Smooth muscle cell (in vitro differentiated cells): ENCODE results near the gene ZDHHC6. TPM values are rescaled to one million over a fixed set of nuclear protein-coding genes. Genes with fewer than 3 reads are reported as not detected.

Experiments used
- DNase-seq: peaks from one replicate; lab custom pipeline; 2025; ENCODE audit not compliant: unreplicated experiment; lab: John Stamatoyannopoulos, UW
- H2AFZ ChIP-seq: fragments of 200-600 bp; sonication (generic); 2 replicates; pipeline ENCODE4 v1.6.0; 2016; ENCODE audit warnings: antibody characterized with exemption, low read depth, mild to moderate bottlenecking
- H3F3A ChIP-seq: fragments of 200-600 bp; sonication (generic); 2 replicates; pipeline ENCODE4 v1.6.0; 2017; ENCODE audit warnings: antibody characterized with exemption, low read depth
- H3K27ac ChIP-seq: fragments of 200-600 bp; sonication (generic); 2 replicates; pipeline ENCODE4 v1.5.1; 2016; ENCODE audit warnings: low read depth, mild to moderate bottlenecking
- H3K27me3 ChIP-seq: fragments of 200-600 bp; sonication (generic); 2 replicates; pipeline ENCODE4 v1.6.1; 2016; ENCODE audit warnings: low read depth, mild to moderate bottlenecking
- H3K36me3 ChIP-seq: fragments of 200-600 bp; sonication (generic); 2 replicates; pipeline ENCODE4 v1.5.1; 2016; ENCODE audit warnings: low read depth
- H3K4me1 ChIP-seq: fragments of 200-600 bp; sonication (generic); 2 replicates; pipeline ENCODE4 v1.5.1; 2016; ENCODE audit warnings: low read depth
- H3K4me2 ChIP-seq: fragments of 200-600 bp; sonication (generic); 2 replicates; pipeline ENCODE4 v1.6.0; 2016; ENCODE audit warnings: mild to moderate bottlenecking
- H3K4me3 ChIP-seq: fragments of 200-600 bp; sonication (generic); 2 replicates; pipeline ENCODE4 v1.5.1; 2016; ENCODE audit warnings: mild to moderate bottlenecking
- H3K79me2 ChIP-seq: fragments of 200-600 bp; sonication (generic); 2 replicates; pipeline ENCODE4 v1.6.0; 2016; ENCODE audit warnings: low read depth, mild to moderate bottlenecking
- H3K9ac ChIP-seq: fragments of 200-600 bp; sonication (generic); 2 replicates; pipeline ENCODE4 v1.6.0; 2016; ENCODE audit warnings: low read depth
- H3K9me3 ChIP-seq: fragments of 200-600 bp; sonication (generic); replicated peaks from 2 replicates; pipeline ENCODE4 v1.5.1; 2016; ENCODE audit warnings: low read depth
- H4K20me1 ChIP-seq: fragments of 200-600 bp; sonication (generic); 2 replicates; pipeline ENCODE4 v1.6.0; 2016; ENCODE audit warnings: low read depth
- CTCF ChIP-seq: fragments of 200-600 bp; sonication (generic); IDR thresholded peaks from 2 replicates; pipeline ENCODE4 v1.5.1; 2017; ENCODE audit warnings: borderline replicate concordance, mild to moderate bottlenecking, antibody characterized with exemption; ENCODE audit not compliant: insufficient read depth, poor library complexity, severe bottlenecking
- WGBS: methylation state at CpG from one replicate; pipeline ENCODE4 v1.1.7; 2016; ENCODE audit warnings: low lambda C conversion rate; 5-methylcytosine and 5-hydroxymethylcytosine counted together
- polyA plus RNA-seq: library from polyadenylated mRNA; unstranded; fragments of >200 nt; fragmentation: Nextera tagmentation; extraction: Ambion mirVana; gene quantifications from 2 replicates; pipeline ENCODE4 v1.2.1, GENCODE V29; 2016
- total RNA-seq: library from RNA; depleted of rRNA; stranded (reverse); fragments of >200 nt; gene quantifications from 2 replicates; pipeline ENCODE4 v1.2.3, GENCODE V29; 2014

The ZDHHC6 gene
- total and polyA plus RNA-seq, 2 experiments from 2014 or later, result 19.2 to 19.7 TPM

GRCh38 chr10:112434988-112435619 is 11.6 kb downstream of the ZDHHC6 start:
- Histone ChIP-seq H3K9me3 (no peaks in the 10 kb centered on the region), H3K9ac (no peak overlapping the region), H4K20me1 (no peaks in the 10 kb centered on the region), H3K4me3 (no peak overlapping the region), H2AFZ (no peak overlapping the region), H3K27ac (no peak overlapping the region), H3K4me1 (no peaks in the 10 kb centered on the region), H3F3A (no peaks in the 10 kb centered on the region), H3K36me3 (peaks cover 26% of the 10 kb centered on the region), H3K27me3 (no peaks in the 10 kb centered on the region), H3K79me2 (no peaks in the 10 kb centered on the region), H3K4me2 (no peak overlapping the region)
- peak; percentile 55 for TF ChIP-seq CTCF
- WGBS, result 86% methylated on average over 2 of the region's 2 CpGs
- DNase-seq, result no peak

GRCh38 chr10:112433136-112433535 is 13.6 kb downstream of the ZDHHC6 start:
- WGBS, result 99% methylated on average over 2 of the region's 2 CpGs
- Histone ChIP-seq H3K36me3 (peaks cover 27% of the 10 kb centered on the region), H3K9ac (no peak overlapping the region), H3K4me3 (no peak overlapping the region), H3F3A (no peaks in the 10 kb centered on the region), H3K27ac (no peak overlapping the region), H3K79me2 (no peaks in the 10 kb centered on the region), H4K20me1 (no peaks in the 10 kb centered on the region), H3K4me2 (no peak overlapping the region), H3K27me3 (no peaks in the 10 kb centered on the region), H2AFZ (no peak overlapping the region), H3K9me3 (no peaks in the 10 kb centered on the region), H3K4me1 (no peaks in the 10 kb centered on the region)
- no peak for TF ChIP-seq CTCF
- DNase-seq, result no peak

- Histone ChIP-seq H3F3A (no peaks in the 10 kb centered on the region), H3K27me3 (no peaks in the 10 kb centered on the region), H3K4me3 (no peak overlapping the region), H3K4me2 (no peak overlapping the region), H3K9ac (no peak overlapping the region), H3K36me3 (peaks cover 18% of the 10 kb centered on the region), H2AFZ (no peak overlapping the region), H3K27ac (no peak overlapping the region), H4K20me1 (no peaks in the 10 kb centered on the region), H3K79me2 (no peaks in the 10 kb centered on the region), H3K9me3 (no peaks in the 10 kb centered on the region), H3K4me1 (no peaks in the 10 kb centered on the region)
- DNase-seq, result no peak
- 98% methylated on average over 14 of the region's 15 CpGs for WGBS
- no peak for TF ChIP-seq CTCF
These were observed 17.0 kb downstream of the ZDHHC6 start for GRCh38 chr10:112429654-112430230.

GRCh38 chr10:112429147-112429546 is 17.6 kb downstream of the ZDHHC6 start:
- Histone ChIP-seq H3K27ac (no peak overlapping the region), H3K79me2 (no peaks in the 10 kb centered on the region), H3F3A (no peaks in the 10 kb centered on the region), H3K4me2 (no peak overlapping the region), H3K9ac (no peak overlapping the region), H3K36me3 (peaks cover 18% of the 10 kb centered on the region), H3K27me3 (no peaks in the 10 kb centered on the region), H3K4me3 (no peak overlapping the region), H3K4me1 (no peaks in the 10 kb centered on the region), H3K9me3 (no peaks in the 10 kb centered on the region), H4K20me1 (no peaks in the 10 kb centered on the region), H2AFZ (no peak overlapping the region)
- no peak for DNase-seq
- WGBS, result 78% methylated on average over 3 of the region's 3 CpGs
- no peak for TF ChIP-seq CTCF
